Midbrain (tissue), 1 donor: ENCODE measurements around the gene ALPI.
"Not testable (repeated sequence)": the region's sequence is repeated elsewhere in the genome, so short reads cannot be mapped to it uniquely, and the experiment has no call there.

Source experiments
- DNase-seq: peaks from one replicate; lab custom pipeline; 2025; lab: John Stamatoyannopoulos, UW

The ALPI gene

GRCh38 chr2:232455426-232456255 lies at the start of gene ALPI:
ALPI (plus strand) TSS chr2:232456153; CDS start chr2:232456200, 47 bp downstream.
- DNase-seq, result no peak

GRCh38 chr2:232406556-232407310 lies 49.2 kb upstream of the ALPI start, which contains the start of gene ALPG:
ALPG (plus strand) TSS chr2:232406844; CDS start chr2:232406895, 51 bp downstream.
- DNase-seq, result no peak

- DNase-seq, result not testable (repeated sequence)
Observed at GRCh38 chr2:232407428-232408150, 48.4 kb upstream of the ALPI start.

- DNase-seq, result not testable (repeated sequence)
Observed at GRCh38 chr2:232408269-232408668, 47.7 kb upstream of the ALPI start.

- not testable (repeated sequence) for DNase-seq
Observed at GRCh38 chr2:232409617-232410016, 46.3 kb upstream of the ALPI start.

- DNase-seq, result no peak
Observed at GRCh38 chr2:232410238-232410900, 45.6 kb upstream of the ALPI start.

- DNase-seq, result no peak
Observed at GRCh38 chr2:232411901-232412629, 43.9 kb upstream of the ALPI start.

- no peak for DNase-seq
Observed at GRCh38 chr2:232412986-232413385, 43.0 kb upstream of the ALPI start.

- DNase-seq, result no peak
Observed at GRCh38 chr2:232415138-232415690, 40.7 kb upstream of the ALPI start.

GRCh38 chr2:232415736-232416520 lies 40.0 kb upstream of the ALPI start:
- DNase-seq, result no peak

- no peak for DNase-seq
Observed at GRCh38 chr2:232416521-232417470, 39.2 kb upstream of the ALPI start.

- no peak for DNase-seq
Observed at GRCh38 chr2:232417489-232417888, 38.5 kb upstream of the ALPI start.

GRCh38 chr2:232418056-232418455 lies 37.9 kb upstream of the ALPI start:
- no peak for DNase-seq

GRCh38 chr2:232418466-232419244 lies 37.3 kb upstream of the ALPI start:
- DNase-seq, result no peak

GRCh38 chr2:232419245-232420072 lies 36.5 kb upstream of the ALPI start:
- DNase-seq, result no peak

- no peak for DNase-seq
Observed at GRCh38 chr2:232420073-232420454, 35.9 kb upstream of the ALPI start.
